Measurements from ENCODE around the gene AK2. TPM values are rescaled to one million over a fixed set of nuclear protein-coding genes. Genes with fewer than 3 reads are reported as not detected.
"Not testable (repeated sequence)": the region's sequence is repeated elsewhere in the genome, so short reads cannot be mapped to it uniquely, and the experiment has no call there.

Gene AK2
- total RNA-seq, 2 donors from 2014 or later, result 114 to 118 TPM

DNA sequence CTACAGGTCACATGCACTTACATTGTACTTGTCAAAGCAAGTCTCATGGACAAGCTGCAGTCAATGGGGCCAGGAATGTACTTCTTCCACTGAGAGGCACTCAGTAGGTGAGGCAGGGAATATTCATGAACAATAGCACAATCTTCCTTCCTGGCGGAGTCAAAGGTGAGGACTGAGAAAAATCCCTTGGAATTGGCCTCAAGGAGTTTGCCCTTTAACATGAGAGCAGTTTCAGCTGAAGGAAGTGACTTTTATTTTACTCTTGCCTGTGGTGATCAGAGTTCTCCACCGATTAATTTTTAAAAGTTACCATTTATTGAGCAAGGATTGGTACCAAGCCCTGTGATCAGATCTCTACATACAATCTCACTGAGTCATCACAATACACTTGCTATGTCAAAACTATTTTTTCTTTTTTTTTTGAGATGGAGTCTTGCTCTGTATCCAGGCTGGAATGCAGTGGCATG lies 11.2 kb upstream of the AK2 start:
- Mint-ChIP-seq H3K9me3 (peaks cover 14% of the 10 kb centered on the region), H3K4me1 (peaks cover 4% of the 10 kb centered on the region), H3K27ac (no peak overlapping the region), H3K27me3 (ENCODE audit: insufficient read depth) (no peaks in the 10 kb centered on the region), H3K36me3 (ENCODE audit: low read depth) (no peaks in the 10 kb centered on the region), H3K4me3 (no peak overlapping the region)
- peaks cover 8% of the 10 kb centered on the region for H3K9me3 ChIP-seq (ENCODE audit: control insufficient read depth, low read length)
- DNase-seq, result no peak
- no peak overlapping the region for H3K9ac ChIP-seq (ENCODE audit: extremely low read depth, low read length, poor library complexity, severe bottlenecking)
- no peaks in the 10 kb centered on the region for H3K27me3 ChIP-seq (ENCODE audit: control insufficient read depth, insufficient read depth, low read length, poor library complexity, severe bottlenecking)
- no peak overlapping the region for H3K27ac ChIP-seq (ENCODE audit: low read depth, low read length)
- TF ChIP-seq, protein P1, sequence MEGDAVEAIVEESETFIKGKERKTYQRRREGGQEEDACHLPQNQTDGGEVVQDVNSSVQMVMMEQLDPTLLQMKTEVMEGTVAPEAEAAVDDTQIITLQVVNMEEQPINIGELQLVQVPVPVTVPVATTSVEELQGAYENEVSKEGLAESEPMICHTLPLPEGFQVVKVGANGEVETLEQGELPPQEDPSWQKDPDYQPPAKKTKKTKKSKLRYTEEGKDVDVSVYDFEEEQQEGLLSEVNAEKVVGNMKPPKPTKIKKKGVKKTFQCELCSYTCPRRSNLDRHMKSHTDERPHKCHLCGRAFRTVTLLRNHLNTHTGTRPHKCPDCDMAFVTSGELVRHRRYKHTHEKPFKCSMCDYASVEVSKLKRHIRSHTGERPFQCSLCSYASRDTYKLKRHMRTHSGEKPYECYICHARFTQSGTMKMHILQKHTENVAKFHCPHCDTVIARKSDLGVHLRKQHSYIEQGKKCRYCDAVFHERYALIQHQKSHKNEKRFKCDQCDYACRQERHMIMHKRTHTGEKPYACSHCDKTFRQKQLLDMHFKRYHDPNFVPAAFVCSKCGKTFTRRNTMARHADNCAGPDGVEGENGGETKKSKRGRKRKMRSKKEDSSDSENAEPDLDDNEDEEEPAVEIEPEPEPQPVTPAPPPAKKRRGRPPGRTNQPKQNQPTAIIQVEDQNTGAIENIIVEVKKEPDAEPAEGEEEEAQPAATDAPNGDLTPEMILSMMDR (conservative IDR thresholded peaks at IDR 0.05), result no peak
- no peak overlapping the region for H3K4me3 ChIP-seq (ENCODE audit: low read length)
- 93 to 94% methylated on average over 2 of the region's 2 CpGs for WGBS, 2 experiments (ENCODE audit: insufficient coverage in 1 of 2, insufficient read length in 1 of 2)
- no peaks in the 10 kb centered on the region for H3K36me3 ChIP-seq (ENCODE audit: control insufficient read depth, insufficient read depth, low read length)
- H3K4me1 ChIP-seq (ENCODE audit: control insufficient read depth, insufficient read depth, low read length), result no peaks in the 10 kb centered on the region

DNA sequence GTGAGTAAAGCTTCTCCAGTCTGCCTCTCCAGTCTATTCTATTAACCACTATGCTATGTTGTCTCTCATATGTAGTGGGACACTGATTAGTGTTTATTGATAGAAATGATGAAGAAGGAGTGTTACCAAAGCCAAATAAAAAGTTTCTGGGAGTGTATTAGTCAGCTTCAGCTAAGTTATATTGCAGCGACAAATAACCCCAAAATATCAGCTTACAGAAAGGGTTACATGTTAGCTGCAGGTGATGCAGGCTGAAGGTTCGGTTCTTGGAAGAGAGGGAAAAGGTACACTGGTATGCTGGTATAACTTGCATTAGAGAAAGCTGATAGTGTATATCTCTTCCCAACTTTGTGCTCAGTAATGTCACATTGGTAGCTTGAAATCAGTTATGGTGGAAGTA lies 10.6 kb upstream of the AK2 start:
- H3K9me3 Mint-ChIP-seq, result peaks cover 12% of the 10 kb centered on the region
- H3K9ac ChIP-seq (ENCODE audit: extremely low read depth, low read length, poor library complexity, severe bottlenecking), result no peak overlapping the region
- no peaks in the 10 kb centered on the region for H3K27me3 ChIP-seq (ENCODE audit: control insufficient read depth, insufficient read depth, low read length, poor library complexity, severe bottlenecking)
- no peak overlapping the region for H3K4me3 ChIP-seq (ENCODE audit: low read length)
- peaks cover 8% of the 10 kb centered on the region for H3K9me3 ChIP-seq (ENCODE audit: control insufficient read depth, low read length)
- H3K27me3 Mint-ChIP-seq (ENCODE audit: insufficient read depth), result no peaks in the 10 kb centered on the region
- H3K4me3 Mint-ChIP-seq, result no peak overlapping the region
- TF ChIP-seq, protein P1 (conservative IDR thresholded peaks at IDR 0.05), result no peak
- H3K36me3 ChIP-seq (ENCODE audit: control insufficient read depth, insufficient read depth, low read length), result no peaks in the 10 kb centered on the region
- no peak overlapping the region for H3K27ac ChIP-seq (ENCODE audit: low read depth, low read length)
- H3K27ac Mint-ChIP-seq, result no peak overlapping the region
- no peaks in the 10 kb centered on the region for H3K36me3 Mint-ChIP-seq (ENCODE audit: low read depth)
- no peaks in the 10 kb centered on the region for H3K4me1 ChIP-seq (ENCODE audit: control insufficient read depth, insufficient read depth, low read length)
- DNase-seq, result no peak
- WGBS, 2 experiments (ENCODE audit: insufficient coverage in 1 of 2, insufficient read length in 1 of 2), result 86 to 100% methylated on average over 2 of the region's 2 CpGs
- H3K4me1 Mint-ChIP-seq, result peaks cover 4% of the 10 kb centered on the region

DNA sequence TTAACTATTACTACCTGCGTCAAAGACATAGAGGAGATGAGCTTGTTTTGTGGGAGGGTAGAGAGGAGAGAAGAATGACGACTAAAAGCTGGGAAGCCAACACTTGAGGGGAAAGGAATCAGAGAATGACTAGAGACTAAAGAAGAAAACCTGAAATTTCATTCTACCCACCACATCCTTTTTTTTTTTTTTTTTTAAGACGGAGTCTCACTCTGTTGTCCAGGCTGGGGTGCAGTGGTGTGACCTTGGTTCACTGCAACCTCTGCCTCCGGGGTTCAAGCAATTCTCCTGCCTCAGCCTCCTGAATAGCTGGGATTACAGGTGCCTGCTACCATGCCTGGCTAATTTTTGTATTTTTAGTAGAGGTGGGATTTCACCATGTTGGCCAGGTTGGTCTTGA lies 9.6 kb upstream of the AK2 start:
- H3K36me3 ChIP-seq (ENCODE audit: control insufficient read depth, insufficient read depth, low read length); DNase-seq; H3K27me3 ChIP-seq (ENCODE audit: control insufficient read depth, insufficient read depth, low read length, poor library complexity, severe bottlenecking); H3K9ac ChIP-seq (ENCODE audit: extremely low read depth, low read length, poor library complexity, severe bottlenecking); H3K27ac ChIP-seq (ENCODE audit: low read depth, low read length); H3K4me3 ChIP-seq (ENCODE audit: low read length); H3K4me1 Mint-ChIP-seq; H3K27me3 Mint-ChIP-seq (ENCODE audit: insufficient read depth); H3K36me3 Mint-ChIP-seq (ENCODE audit: low read depth); H3K4me3 Mint-ChIP-seq; H3K27ac Mint-ChIP-seq; H3K4me1 ChIP-seq (ENCODE audit: control insufficient read depth, insufficient read depth, low read length); H3K9me3 ChIP-seq (ENCODE audit: control insufficient read depth, low read length): not testable (repeated sequence)
- 96% methylated on average over 4 of the region's 4 CpGs; no CpG with 5 or more reads in 1 of the 2 experiments for WGBS, 2 experiments (ENCODE audit: insufficient coverage in 1 of 2, insufficient read length in 1 of 2)
- H3K9me3 Mint-ChIP-seq, result peaks cover 12% of the 10 kb centered on the region

DNA sequence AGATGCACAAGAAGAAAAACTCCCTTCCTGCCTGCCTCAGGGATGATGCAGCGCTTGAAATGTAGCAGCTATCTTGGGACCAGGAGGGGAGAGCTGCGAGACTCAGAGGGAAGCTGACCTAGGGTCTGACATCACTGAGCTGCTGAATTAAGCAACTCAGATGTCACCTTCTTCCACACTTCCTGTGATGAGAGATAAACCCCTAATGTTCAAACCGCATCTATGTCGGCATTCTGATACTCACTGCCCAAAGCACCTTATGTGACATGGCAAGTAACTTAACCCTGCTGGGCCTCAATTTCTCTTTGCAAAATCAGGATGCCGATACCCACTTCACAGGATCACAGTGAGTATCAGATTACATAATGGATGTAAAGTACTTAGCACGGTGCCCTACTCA lies 9.1 kb upstream of the AK2 start:
- DNase-seq, result no peak
- no peak overlapping the region for H3K27ac ChIP-seq (ENCODE audit: low read depth, low read length)
- WGBS, 2 experiments (ENCODE audit: insufficient coverage in 1 of 2, insufficient read length in 1 of 2), result 88 to 89% methylated on average over 5 to 6 of the region's 6 CpGs
- H3K4me3 ChIP-seq (ENCODE audit: low read length), result no peak overlapping the region
- H3K9me3 Mint-ChIP-seq, result peaks cover 12% of the 10 kb centered on the region
- H3K9ac ChIP-seq (ENCODE audit: extremely low read depth, low read length, poor library complexity, severe bottlenecking), result no peak overlapping the region
- H3K36me3 ChIP-seq (ENCODE audit: control insufficient read depth, insufficient read depth, low read length), result no peaks in the 10 kb centered on the region
- H3K36me3 Mint-ChIP-seq (ENCODE audit: low read depth), result no peaks in the 10 kb centered on the region
- peaks cover 8% of the 10 kb centered on the region for H3K9me3 ChIP-seq (ENCODE audit: control insufficient read depth, low read length)
- no peaks in the 10 kb centered on the region for H3K27me3 Mint-ChIP-seq (ENCODE audit: insufficient read depth)
- H3K4me3 Mint-ChIP-seq, result no peak overlapping the region
- TF ChIP-seq, protein P1 (conservative IDR thresholded peaks at IDR 0.05), result no peak
- H3K27me3 ChIP-seq (ENCODE audit: control insufficient read depth, insufficient read depth, low read length, poor library complexity, severe bottlenecking), result no peaks in the 10 kb centered on the region
- no peaks in the 10 kb centered on the region for H3K4me1 ChIP-seq (ENCODE audit: control insufficient read depth, insufficient read depth, low read length)
- no peak overlapping the region for H3K27ac Mint-ChIP-seq
- H3K4me1 Mint-ChIP-seq, result peaks cover 4% of the 10 kb centered on the region
